Measurements from ENCODE around the gene LUC7L3. TPM values are rescaled to one million over a fixed set of nuclear protein-coding genes. Genes with fewer than 3 reads are reported as not detected.

LUC7L3 gene
- total and polyA plus RNA-seq, 2 of the 13 experiments (the other 11 are each of a cell fraction or from before 2014, with no cell fraction given), result 108 to 120 TPM

GRCh38 chr17:50719924-50720794 is 756 bp downstream of the LUC7L3 start (continued):
- no peak for TF ChIP-seq DDIT3 (CRISPR knock-in tag; IDR thresholded peaks at IDR 0.05)
- TF ChIP-seq ZBTB8A (CRISPR knock-in tag; IDR thresholded peaks at IDR 0.05; ENCODE audit: borderline replicate concordance, low read depth), result no peak
- 0 out of 2 replicates have a peak, but pooled peaks have one; percentile 7 for TF ChIP-seq ARID2 (CRISPR knock-in tag; IDR thresholded peaks at IDR 0.05; ENCODE audit: borderline replicate concordance)
- peak; percentile 10; the same call in 1 of the 2 replicates for TF ChIP-seq MED13 (CRISPR knock-in tag; IDR thresholded peaks at IDR 0.05)
- TF ChIP-seq ZKSCAN5 (CRISPR knock-in tag; IDR thresholded peaks at IDR 0.05), result 0 out of 2 replicates have a peak, but pooled peaks have one; percentile 1
- TF ChIP-seq CREM (IDR thresholded peaks at IDR 0.05), result 0 out of 2 replicates have a peak, but pooled peaks have one; percentile 12
- no peak for TF ChIP-seq CREM (CRISPR knock-in tag; IDR thresholded peaks at IDR 0.05)
- TF ChIP-seq MEIS2 (CRISPR knock-in tag; IDR thresholded peaks at IDR 0.05), result 0 out of 2 replicates have a peak, but pooled peaks have one; percentile 7
- TF ChIP-seq ELK4 (CRISPR knock-in tag; IDR thresholded peaks at IDR 0.05; ENCODE audit: borderline replicate concordance), result no peak
- no peak for TF ChIP-seq ZNF660 (CRISPR knock-in tag; IDR thresholded peaks at IDR 0.05; ENCODE audit: borderline replicate concordance, low read depth)
- 0 out of 2 replicates have a peak, but pooled peaks have one; percentile 4 for TF ChIP-seq ZNF256 (CRISPR knock-in tag; conservative IDR thresholded peaks at IDR 0.05)
- TF ChIP-seq EZH2 (conservative IDR thresholded peaks at IDR 0.05; ENCODE audit: low read depth, low read length), result no peak
- 0 out of 2 replicates have a peak, but pooled peaks have one; percentile 19 for TF ChIP-seq ZMYM2 (CRISPR knock-in tag; IDR thresholded peaks at IDR 0.05)
- 0 out of 2 replicates have a peak, but pooled peaks have one; percentile 35 for TF ChIP-seq ELF4 (CRISPR knock-in tag; IDR thresholded peaks at IDR 0.05; ENCODE audit: borderline replicate concordance)
- TF ChIP-seq ZNF850 (CRISPR knock-in tag; conservative IDR thresholded peaks at IDR 0.05), result 0 out of 2 replicates have a peak, but pooled peaks have one; percentile 32
- no peak for TF ChIP-seq ZC3H4 (CRISPR knock-in tag; IDR thresholded peaks at IDR 0.05; ENCODE audit: borderline replicate concordance)
- peak; percentile 4; the same call in 1 of the 2 replicates for TF ChIP-seq ZBTB7B (CRISPR knock-in tag; IDR thresholded peaks at IDR 0.05)
- 0 out of 2 replicates have a peak, but pooled peaks have one; percentile 9 for TF ChIP-seq ZFAT (CRISPR knock-in tag; conservative IDR thresholded peaks at IDR 0.05)
- 0 out of 2 replicates have a peak, but pooled peaks have one; percentile 7 for TF ChIP-seq ZFP36L2 (CRISPR knock-in tag; IDR thresholded peaks at IDR 0.05)
- 0 out of 2 replicates have a peak, but pooled peaks have one; percentile 14 for TF ChIP-seq CREB3 (CRISPR knock-in tag; IDR thresholded peaks at IDR 0.05)
- no peak for TF ChIP-seq NFKB2 (CRISPR knock-in tag; IDR thresholded peaks at IDR 0.05; ENCODE audit: borderline replicate concordance)
- TF ChIP-seq HOXA7 (CRISPR knock-in tag; IDR thresholded peaks at IDR 0.05), result no peak
- 0 out of 2 replicates have a peak, but pooled peaks have one; percentile 26 for TF ChIP-seq E2F2 (CRISPR knock-in tag; IDR thresholded peaks at IDR 0.05; ENCODE audit: borderline replicate concordance)
